HG03103 (cell line): Measurements from ENCODE around the gene RPTOR.
"Not testable (repeated sequence)": the region's sequence is repeated elsewhere in the genome, so short reads cannot be mapped to it uniquely, and the experiment has no call there.

ENCODE experiments used
- ATAC-seq: cut with Tn5 transposase; IDR thresholded peaks from one replicate; pipeline ENCODE4 v1.9.1; 2021; ENCODE audit warnings: low read depth; ENCODE audit not compliant: unreplicated experiment

RPTOR gene

DNA sequence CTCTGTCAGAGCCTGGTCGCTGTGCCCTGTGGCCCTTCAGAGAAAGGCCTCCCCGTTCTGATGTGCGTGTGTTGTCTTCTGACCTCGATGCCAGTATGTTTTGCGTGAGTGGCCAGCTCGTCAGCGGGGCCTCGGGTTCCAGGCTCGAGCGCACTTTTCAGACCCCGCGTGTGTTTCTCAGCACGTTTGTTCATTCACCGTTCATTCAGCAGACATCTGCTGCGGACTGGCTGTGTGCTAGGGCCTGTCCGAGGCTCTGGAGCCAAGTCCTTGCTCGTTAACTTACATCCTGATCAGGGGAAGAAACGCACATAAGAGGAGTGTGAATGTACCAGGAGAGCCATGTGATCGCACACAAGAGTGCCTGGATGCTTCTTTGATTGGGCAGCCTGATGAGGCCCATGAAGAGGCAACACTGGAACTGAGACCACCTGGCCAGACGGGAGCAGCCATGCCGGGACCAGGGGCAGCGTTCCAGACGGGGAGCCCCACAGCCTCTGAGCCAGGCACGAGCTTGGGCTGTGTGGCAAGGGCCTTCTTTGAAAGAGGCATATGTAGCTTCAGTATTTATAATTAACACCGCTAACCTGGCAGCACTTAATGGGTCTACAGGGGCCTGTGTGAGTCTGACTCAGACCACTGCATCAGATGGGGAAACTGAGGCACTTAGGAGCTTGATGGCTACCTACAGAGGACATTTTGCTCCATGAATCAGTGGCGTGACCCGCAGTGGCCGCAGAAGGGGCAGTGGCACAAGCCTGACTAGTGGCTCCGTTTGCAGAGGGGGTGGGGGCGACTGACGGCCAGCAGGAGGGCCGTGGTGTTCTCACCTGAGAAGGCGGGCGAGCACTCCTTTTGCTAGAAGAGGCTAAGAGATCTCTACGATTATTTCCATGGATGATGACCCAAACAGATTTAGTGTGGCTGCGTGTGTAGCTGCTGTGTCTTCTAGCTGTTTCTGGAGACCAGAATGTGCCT, 259.1 kb downstream of the RPTOR start:
- ATAC-seq = no peak

DNA sequence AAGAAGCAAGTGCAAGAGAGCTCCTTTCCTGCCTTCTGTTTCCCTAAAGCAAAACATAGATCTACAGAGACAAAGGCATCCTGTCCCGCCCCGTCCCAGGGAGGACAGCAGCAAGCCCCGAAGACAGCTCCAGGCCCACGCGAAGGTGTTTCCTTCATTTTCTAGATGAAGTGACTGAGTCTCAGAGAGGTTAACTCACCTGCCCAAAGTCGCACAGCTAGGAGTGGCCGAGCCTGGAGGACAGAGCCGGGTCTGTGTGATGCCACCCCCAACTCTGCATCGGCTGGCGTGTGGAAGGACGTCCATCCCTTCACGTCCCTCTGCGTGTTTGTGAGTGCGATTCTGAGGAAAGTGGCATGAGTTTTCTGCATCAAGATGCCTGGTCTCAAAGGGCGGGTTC, 259.8 kb downstream of the RPTOR start:
- no peak for ATAC-seq

DNA sequence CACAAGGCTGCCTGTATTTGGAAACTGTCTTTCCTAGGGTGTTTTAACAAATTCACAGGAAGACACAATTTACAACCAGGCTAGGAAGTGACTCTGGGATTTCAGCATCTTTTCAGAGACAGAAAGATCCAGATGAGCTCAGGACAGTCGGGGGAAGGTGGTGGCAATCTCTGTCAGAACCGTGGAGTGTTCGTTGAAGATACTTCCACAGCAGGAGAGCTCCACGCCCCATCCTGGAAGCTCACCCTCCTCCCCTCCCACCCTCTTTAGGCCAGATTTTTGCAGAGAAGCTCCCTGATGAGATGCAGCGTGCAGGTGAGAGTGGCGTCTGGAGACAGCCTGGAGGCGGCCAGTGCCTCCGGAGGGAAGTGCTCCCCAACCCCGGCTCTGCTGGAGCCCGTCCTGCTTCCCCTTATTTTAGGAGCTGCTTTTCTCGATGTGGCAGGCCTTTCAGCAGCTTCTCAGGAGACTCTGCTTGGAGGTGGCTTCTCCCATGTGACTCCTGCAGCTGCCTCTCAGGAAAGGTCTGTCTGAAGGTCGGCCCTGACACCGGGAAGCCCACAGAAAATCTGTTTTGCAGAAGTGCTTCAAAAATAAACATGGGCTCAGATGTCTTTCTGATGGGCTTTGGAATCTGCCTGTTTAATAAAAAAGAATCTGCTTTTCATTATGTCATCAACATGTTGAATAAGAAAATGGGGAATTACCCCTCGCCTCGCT, 260.6 kb downstream of the RPTOR start:
- ATAC-seq = no peak

GRCh38 chr17:80807014-80807413, 262.4 kb downstream of the RPTOR start:
- ATAC-seq = no peak

DNA sequence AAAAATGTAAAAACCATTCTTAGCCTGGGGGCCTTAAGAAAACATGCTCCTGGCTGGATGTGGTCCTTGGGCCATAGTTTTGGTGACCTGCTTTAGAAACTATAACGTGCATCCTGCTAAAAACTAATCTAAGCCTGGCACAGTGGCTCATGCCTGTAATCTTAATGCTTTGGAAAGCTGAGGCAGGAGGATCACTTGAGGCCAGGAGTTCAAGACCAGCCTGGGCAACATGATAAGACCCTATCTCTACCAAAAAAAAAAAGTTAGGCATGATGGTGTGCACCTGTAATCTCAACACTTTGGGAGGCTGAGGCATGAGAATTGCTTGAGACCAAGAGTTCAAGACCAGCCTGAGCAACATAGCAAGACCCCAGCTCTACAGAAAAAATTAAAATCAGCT, 263.2 kb downstream of the RPTOR start:
- ATAC-seq = no peak

DNA sequence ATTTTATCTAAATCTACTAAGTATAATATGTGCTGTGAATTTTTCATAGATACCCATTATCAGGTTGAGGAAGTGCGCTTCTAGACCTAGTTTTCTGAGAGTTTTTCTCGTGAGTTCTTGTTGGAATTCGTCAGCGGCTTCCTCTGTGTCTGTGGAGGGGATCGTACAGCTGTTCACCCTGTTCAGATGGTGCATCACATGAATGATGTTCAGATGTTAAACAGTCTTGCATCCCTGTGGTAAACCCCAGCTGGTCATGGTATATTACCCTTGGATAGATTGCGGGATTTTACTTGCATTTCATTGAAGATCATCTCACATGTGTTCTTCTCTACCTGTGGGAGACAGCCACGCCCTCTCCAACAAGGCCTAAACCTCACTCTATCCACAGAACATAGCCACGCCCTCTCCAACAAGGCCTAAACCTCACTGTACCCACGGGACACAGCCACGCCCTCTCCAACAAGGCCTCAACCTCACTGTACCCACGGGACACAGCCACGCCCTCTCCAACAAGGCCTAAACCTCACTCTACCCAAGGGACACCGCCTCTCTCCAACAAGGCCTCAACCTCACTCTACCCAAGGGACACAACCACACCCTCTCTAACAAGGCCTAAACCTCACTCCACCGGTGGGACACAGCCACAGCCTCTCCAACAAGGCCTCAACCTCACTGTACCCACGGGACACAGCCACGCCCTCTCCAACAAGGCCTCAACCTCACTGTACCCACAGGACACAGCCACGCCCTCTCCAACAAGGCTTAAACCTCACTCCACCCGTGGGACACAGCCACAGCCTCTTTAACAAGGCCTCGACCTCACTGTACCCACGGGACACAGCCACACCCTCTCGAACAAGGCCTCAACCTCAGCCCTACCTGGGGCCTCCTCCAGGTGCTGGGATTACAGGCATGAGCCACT, 266.8 kb downstream of the RPTOR start:
- ATAC-seq = no peak

- ATAC-seq = no peak
Observed at GRCh38 chr17:80812362-80813088, 267.9 kb downstream of the RPTOR start.

GRCh38 chr17:80813318-80813717, 268.7 kb downstream of the RPTOR start:
- no peak for ATAC-seq

DNA sequence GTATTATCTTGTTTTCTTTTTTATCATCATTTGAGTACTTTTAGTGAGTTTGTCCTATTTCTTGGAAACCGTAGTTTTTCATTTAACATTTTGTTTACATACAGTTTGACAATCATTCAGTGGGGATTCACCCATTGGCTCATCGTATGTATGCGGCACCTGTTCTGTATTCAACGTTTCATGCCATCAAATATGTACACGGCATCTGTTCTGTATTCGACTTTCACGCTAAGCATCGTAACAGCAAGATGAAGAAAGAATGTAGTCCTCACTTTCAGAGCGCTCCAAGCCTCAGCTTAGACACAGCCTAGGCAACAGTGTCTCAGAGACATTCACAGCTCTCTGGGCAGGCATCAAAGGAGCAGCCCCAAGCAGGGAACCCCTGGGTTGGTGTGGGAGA, 269.9 kb downstream of the RPTOR start:
- ATAC-seq = no peak

GRCh38 chr17:80815151-80815681, 270.6 kb downstream of the RPTOR start:
- no peak for ATAC-seq

- ATAC-seq = not testable (repeated sequence)
Observed at GRCh38 chr17:80815718-80816117, 271.1 kb downstream of the RPTOR start.

DNA sequence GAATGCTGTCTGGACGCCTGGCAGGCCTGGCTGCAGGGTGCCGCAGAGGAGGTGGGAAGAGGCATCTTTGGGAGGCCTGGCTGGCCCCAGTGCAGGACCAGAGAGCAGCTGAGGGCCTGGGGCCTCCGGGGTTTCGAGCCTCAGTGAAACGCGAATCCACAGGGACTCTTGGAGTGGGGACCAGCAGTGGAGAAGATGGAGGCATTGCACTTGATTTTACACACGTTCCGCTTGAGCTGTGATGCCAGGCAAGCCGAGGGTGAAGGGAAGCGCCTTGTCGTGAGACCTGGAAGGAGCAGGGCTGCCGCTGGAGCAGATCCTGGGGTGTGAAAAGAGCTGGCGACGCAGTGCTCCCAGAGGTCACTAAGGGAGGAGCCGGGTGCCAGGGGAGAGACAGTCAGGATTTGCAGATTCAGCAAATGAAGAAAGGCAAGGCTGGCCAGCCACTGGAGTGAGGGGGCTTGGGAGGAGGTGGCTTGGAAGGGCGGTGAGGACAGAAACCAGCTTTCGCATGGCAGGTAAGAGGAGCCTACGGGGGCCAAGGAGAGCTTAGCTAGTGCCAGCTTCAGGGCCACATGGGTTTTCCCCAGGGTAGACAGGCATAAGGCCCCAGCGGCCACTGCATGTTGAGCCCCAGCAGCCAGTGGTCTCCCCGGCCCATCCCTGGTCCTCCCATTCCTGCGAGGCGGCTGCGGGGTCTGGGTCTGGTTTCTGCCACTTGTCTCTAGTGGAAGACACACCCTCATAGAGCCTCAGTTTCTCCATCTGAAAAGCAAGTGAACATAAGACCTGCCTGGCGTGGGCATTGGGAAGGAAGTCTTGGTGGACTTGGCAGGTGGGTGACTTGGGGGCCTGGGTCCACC, 271.8 kb downstream of the RPTOR start:
- no peak for ATAC-seq

DNA sequence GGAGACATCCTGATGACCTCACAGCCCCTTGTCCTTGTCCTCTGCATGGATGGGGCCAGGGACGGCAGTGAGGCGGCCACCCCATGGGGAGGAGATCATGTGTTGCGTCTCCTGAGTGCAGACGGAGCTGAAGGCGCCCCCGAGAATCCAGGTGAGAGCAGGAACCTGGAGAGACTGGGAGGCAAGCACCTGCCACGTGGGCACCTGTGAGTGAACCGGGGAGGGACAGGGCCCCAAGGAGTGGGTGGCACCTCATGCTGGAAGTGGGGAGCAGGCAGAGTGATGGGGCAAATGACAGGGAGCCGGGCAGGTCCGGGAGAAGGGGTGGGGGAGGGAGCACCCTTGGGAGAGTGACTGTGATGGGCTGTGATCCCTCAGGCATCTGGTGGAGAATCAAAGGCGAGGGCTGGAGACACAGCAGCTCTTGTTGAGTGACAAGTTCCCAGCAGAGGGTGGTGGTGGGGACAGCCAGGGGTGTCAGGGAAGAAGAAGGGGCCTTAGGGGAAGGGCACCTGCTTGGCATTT, 272.7 kb downstream of the RPTOR start:
- no peak for ATAC-seq

- no peak for ATAC-seq
Observed at GRCh38 chr17:80817861-80818260, 273.2 kb downstream of the RPTOR start.

- ATAC-seq = no peak
Observed at GRCh38 chr17:80818871-80819270, 274.2 kb downstream of the RPTOR start.

- no peak for ATAC-seq
Observed at GRCh38 chr17:80819422-80820164, 275.0 kb downstream of the RPTOR start.

- ATAC-seq = no peak
Observed at GRCh38 chr17:80820331-80820730, 275.7 kb downstream of the RPTOR start.

DNA sequence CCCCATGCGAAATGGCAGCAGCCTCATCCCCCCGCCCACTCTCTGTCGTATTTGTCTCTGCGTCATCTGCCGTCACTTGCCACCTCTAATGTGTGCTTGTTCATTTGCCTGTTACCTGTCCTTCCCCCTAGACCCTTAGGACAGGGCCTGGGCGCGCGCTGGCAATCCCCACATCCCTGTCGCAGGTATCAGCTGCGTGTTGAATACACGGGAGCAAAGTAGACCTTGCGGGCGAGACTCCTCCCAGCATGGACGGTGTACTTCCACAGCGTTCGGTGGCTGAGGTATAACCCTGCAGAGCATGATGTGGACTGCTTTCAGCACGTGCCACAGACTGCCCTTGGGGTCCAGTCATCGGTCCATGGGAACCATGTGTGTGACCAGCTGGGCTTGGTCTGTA, 276.9 kb downstream of the RPTOR start:
- ATAC-seq = no peak
